GM12892 (cell line): ENCODE measurements around the gene OR5AS1.
"Not testable (repeated sequence)": the region's sequence is repeated elsewhere in the genome, so short reads cannot be mapped to it uniquely, and the experiment has no call there.

ENCODE experiments used
- POLR2A ChIP-seq: IDR thresholded peaks from 2 replicates; pipeline ENCODE4 v1.6.1; 2011; ENCODE audit warnings: low read depth, low read length, control low read depth
- POLR2AphosphoS5 ChIP-seq: IDR thresholded peaks from 2 replicates; pipeline ENCODE4 v1.6.1; 2011; ENCODE audit warnings: low read depth, low read length, control low read depth
- TAF1 ChIP-seq: IDR thresholded peaks from 2 replicates; pipeline ENCODE4 v1.6.1; 2011; ENCODE audit warnings: low read depth, mild to moderate bottlenecking, control low read depth, low read length, borderline replicate concordance

- not testable (repeated sequence) for TF ChIP-seq POLR2A, POLR2AphosphoS5, TAF1
Measured at GRCh38 chr11:56056366-56056765, 28.9 kb downstream of the OR5AS1 start.
